Measurements from ENCODE around the gene CCDC90B. TPM values are rescaled to one million over a fixed set of nuclear protein-coding genes. Genes with fewer than 3 reads are reported as not detected.

CCDC90B gene
- total and polyA plus RNA-seq, 10 of the 15 experiments (the other 5 are each of a cell fraction or from before 2014, with no cell fraction given) = 33.2 to 91.5 (median 59.2) TPM

DNA sequence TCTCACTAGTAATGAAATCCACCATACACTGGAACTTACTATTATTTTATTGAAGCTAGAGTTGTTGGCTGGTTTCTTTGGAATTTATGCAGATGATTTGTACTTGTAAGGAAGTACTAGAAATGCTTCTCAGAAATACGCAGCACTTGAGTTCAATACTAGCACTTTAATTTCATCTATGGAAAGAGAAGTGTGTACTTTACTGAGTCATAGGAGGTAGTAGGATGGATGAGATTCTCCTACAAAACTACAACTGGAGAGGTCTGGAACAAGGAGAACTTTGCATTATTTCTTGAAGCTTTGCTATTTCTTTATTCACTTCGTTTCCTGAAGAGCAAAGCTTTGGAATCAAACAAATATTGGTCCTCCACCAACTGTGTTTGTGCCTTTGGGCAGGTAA, 44.1 kb upstream of the CCDC90B start:
- no peaks in the 10 kb centered on the region; the same call in 1 of the 2 replicates for H4K20me1 ChIP-seq (ENCODE audit: control insufficient read depth, insufficient read depth)
- in situ Hi-C loops (cut with MboI) = no loop called here
- no TSS peak for BruUV-seq (replicated peaks)
- SMC1A ChIA-PET (ENCODE audit: uncharacterized antibody, unreplicated experiment) = no interaction called here
- no peak overlapping the region for H3K4me3 ChIP-seq
- H3K4me2 ChIP-seq (ENCODE audit: control insufficient read depth, insufficient read depth) = no peak overlapping the region
- no peak for FAIRE-seq
- CTCF ChIA-PET = no interaction called here
- RAD21 ChIA-PET (ENCODE audit: unreplicated experiment) = interaction anchor here (1.1 kb wide), 1 partner anchor 492 kb away, joined by 3 read pairs; no protein-coding TSS in a partner anchor
- no peak for DNase-seq (ENCODE audit: low read depth, low spot score)
- intact Hi-C loops (cut with micrococcal nuclease; ENCODE audit: unreplicated experiment) = no loop called here
- ATAC-seq = no peak
- no peak overlapping the region for H3K27ac ChIP-seq (ENCODE audit: control insufficient read depth, insufficient read depth)
- TF ChIP-seq CBX5 (IDR thresholded peaks at IDR 0.05; ENCODE audit: low read depth) (no peak), ZNF622 (IDR thresholded peaks at IDR 0.05) (no peak), KLF5 (IDR thresholded peaks at IDR 0.05; ENCODE audit: partially characterized antibody) (no peak), NFYB (IDR thresholded peaks at IDR 0.05; ENCODE audit: insufficient read depth, low read depth, low read length) (no peak), MYC (IDR thresholded peaks at IDR 0.05; ENCODE audit: insufficient read depth, insufficient read length, insufficient replicate concordance, low read length, severe bottlenecking) (no peak), ETV6 (conservative IDR thresholded peaks at IDR 0.05 in 1 of 2, IDR thresholded peaks at IDR 0.05 in 1 of 2; ENCODE audit: borderline replicate concordance in 1 of 2, low read depth in 1 of 2) (no peak), ZNF207 (IDR thresholded peaks at IDR 0.05; ENCODE audit: borderline replicate concordance) (no peak), RBBP5 (conservative IDR thresholded peaks at IDR 0.05) (no peak), POLR2A (IDR thresholded peaks at IDR 0.05; ENCODE audit: low read depth, low read length) (no peak), KAT2A (conservative IDR thresholded peaks at IDR 0.05; ENCODE audit: control insufficient read depth, low read depth, low read length) (no peak), BACH1 (IDR thresholded peaks at IDR 0.05; ENCODE audit: borderline replicate concordance) (no peak), PAX8 (IDR thresholded peaks at IDR 0.05) (no peak), EP300 (IDR thresholded peaks at IDR 0.05; ENCODE audit: borderline replicate concordance in 1 of 2, control insufficient read depth in 1 of 2, low read depth in 2 of 2, low read length in 2 of 2) (no peak), TCF12 (IDR thresholded peaks at IDR 0.05; ENCODE audit: low read depth, low read length) (no peak), CHD4 (IDR thresholded peaks at IDR 0.05) (no peak), EZH2 (IDR thresholded peaks at IDR 0.05; ENCODE audit: borderline replicate concordance, control insufficient read depth, low read depth, low read length) (no peak), SMARCA5 (IDR thresholded peaks at IDR 0.05) (no peak)
- TF ChIP-seq, protein P1, sequence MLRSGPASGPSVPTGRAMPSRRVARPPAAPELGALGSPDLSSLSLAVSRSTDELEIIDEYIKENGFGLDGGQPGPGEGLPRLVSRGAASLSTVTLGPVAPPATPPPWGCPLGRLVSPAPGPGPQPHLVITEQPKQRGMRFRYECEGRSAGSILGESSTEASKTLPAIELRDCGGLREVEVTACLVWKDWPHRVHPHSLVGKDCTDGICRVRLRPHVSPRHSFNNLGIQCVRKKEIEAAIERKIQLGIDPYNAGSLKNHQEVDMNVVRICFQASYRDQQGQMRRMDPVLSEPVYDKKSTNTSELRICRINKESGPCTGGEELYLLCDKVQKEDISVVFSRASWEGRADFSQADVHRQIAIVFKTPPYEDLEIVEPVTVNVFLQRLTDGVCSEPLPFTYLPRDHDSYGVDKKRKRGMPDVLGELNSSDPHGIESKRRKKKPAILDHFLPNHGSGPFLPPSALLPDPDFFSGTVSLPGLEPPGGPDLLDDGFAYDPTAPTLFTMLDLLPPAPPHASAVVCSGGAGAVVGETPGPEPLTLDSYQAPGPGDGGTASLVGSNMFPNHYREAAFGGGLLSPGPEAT (IDR thresholded peaks at IDR 0.05; ENCODE audit: low read depth) = no peak
- TF ChIP-seq, protein P2, sequence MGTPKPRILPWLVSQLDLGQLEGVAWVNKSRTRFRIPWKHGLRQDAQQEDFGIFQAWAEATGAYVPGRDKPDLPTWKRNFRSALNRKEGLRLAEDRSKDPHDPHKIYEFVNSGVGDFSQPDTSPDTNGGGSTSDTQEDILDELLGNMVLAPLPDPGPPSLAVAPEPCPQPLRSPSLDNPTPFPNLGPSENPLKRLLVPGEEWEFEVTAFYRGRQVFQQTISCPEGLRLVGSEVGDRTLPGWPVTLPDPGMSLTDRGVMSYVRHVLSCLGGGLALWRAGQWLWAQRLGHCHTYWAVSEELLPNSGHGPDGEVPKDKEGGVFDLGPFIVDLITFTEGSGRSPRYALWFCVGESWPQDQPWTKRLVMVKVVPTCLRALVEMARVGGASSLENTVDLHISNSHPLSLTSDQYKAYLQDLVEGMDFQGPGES (IDR thresholded peaks at IDR 0.05) = no peak
- TF ChIP-seq, protein P3, sequence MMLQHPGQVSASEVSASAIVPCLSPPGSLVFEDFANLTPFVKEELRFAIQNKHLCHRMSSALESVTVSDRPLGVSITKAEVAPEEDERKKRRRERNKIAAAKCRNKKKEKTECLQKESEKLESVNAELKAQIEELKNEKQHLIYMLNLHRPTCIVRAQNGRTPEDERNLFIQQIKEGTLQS (IDR thresholded peaks at IDR 0.05; ENCODE audit: borderline replicate concordance, extremely low read depth, low read depth, low read length) = no peak
- no peaks in the 10 kb centered on the region for H3K79me2 ChIP-seq (ENCODE audit: control insufficient read depth, insufficient read depth, low read length)
- POLR2A ChIA-PET = no interaction called here
- 19% methylated on average over 2 of the region's 2 CpGs for WGBS (ENCODE audit: insufficient coverage, insufficient replicate concordance, low lambda C conversion rate, missing lambda C conversion rate)
- H3K4me1 ChIP-seq (ENCODE audit: control insufficient read depth, insufficient read depth, low read length) = no peaks in the 10 kb centered on the region
- H3K9me3 ChIP-seq (replicated peaks; ENCODE audit: control insufficient read depth, insufficient read depth, low read length) = no peaks in the 10 kb centered on the region; the same call in 2 of the 3 replicates
- no peak overlapping the region for H2AFZ ChIP-seq (ENCODE audit: control insufficient read depth, low read depth, low read length)
- H3K9ac ChIP-seq (ENCODE audit: control insufficient read depth, insufficient read depth, low read length) = no peak overlapping the region
- H3K36me3 ChIP-seq (ENCODE audit: control insufficient read depth in 2 of 2, insufficient read depth in 2 of 2, low read length in 1 of 2) = no peaks in the 10 kb centered on the region
- peaks cover 0 to 2% of the 10 kb centered on the region in 2 experiments; a peak in 2 of 4 replicates for H3K27me3 ChIP-seq (replicated peaks in 1 of 2; ENCODE audit: control insufficient read depth in 2 of 2, insufficient read depth in 2 of 2, low read length in 1 of 2)
